ENCODE results near the gene PHKG2. TPM values are rescaled to one million over a fixed set of nuclear protein-coding genes. Genes with fewer than 3 reads are reported as not detected.

The PHKG2 gene
- total RNA-seq, 4 donors from 2014 or later, result 13.5 to 44.7 (median 25.8) TPM

DNA sequence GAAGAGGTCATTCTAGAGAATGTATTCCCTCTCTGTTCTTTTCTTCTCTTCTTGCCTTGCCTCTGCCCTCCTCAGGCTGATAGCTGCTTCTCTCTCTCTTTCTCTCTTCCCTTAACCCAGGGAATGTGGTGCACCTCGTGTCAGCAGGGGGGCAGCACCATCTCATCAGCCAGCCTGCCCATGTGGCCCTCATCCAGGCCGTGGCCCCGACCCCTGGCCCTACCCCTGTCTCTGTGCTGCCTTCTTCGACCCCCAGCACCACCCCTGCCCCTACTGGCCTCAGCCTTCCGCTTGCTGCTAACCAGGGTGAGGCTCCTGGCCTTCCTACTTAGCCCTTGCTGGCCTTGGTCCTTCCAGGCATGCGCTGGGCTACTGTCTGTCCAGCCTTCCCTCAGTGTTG is 25.8 kb upstream of the PHKG2 start:
- Histone ChIP-seq H3K4me3 (no peak overlapping the region), H3K9me3 (no peaks in the 10 kb centered on the region), H3K36me3 (no peaks in the 10 kb centered on the region), H3K27ac (no peak overlapping the region), H3K27me3 (no peaks in the 10 kb centered on the region), H3K4me1 (no peaks in the 10 kb centered on the region)
- TF ChIP-seq, protein P1, sequence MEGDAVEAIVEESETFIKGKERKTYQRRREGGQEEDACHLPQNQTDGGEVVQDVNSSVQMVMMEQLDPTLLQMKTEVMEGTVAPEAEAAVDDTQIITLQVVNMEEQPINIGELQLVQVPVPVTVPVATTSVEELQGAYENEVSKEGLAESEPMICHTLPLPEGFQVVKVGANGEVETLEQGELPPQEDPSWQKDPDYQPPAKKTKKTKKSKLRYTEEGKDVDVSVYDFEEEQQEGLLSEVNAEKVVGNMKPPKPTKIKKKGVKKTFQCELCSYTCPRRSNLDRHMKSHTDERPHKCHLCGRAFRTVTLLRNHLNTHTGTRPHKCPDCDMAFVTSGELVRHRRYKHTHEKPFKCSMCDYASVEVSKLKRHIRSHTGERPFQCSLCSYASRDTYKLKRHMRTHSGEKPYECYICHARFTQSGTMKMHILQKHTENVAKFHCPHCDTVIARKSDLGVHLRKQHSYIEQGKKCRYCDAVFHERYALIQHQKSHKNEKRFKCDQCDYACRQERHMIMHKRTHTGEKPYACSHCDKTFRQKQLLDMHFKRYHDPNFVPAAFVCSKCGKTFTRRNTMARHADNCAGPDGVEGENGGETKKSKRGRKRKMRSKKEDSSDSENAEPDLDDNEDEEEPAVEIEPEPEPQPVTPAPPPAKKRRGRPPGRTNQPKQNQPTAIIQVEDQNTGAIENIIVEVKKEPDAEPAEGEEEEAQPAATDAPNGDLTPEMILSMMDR (IDR thresholded peaks at IDR 0.05), result no peak
- no peak for TF ChIP-seq POLR2A (IDR thresholded peaks at IDR 0.05)
- DNase-seq, result no peak
- intact Hi-C loops (cut with DNase I; ENCODE audit: low total_unique reads), result no loop called here

DNA sequence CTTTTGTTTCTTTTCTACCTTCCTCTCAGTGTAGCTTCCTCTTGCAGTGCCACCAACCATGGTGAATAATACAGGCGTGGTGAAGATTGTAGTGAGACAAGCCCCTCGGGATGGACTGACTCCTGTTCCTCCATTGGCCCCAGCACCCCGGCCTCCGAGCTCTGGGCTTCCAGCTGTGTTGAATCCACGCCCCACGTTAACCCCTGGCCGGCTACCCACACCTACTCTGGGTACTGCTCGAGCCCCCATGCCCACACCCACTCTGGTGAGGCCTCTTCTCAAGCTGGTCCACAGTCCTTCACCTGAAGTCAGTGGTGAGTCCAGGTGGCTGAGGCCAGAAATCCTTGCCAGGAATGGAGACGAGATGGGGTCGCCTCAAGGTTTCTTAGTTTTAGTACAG is 25.3 kb upstream of the PHKG2 start:
- DNase-seq, result no peak
- H3K9me3 ChIP-seq, result no peaks in the 10 kb centered on the region
- H3K27me3 ChIP-seq, result no peaks in the 10 kb centered on the region
- H3K4me3 ChIP-seq, result no peak overlapping the region
- no peak overlapping the region for H3K27ac ChIP-seq
- H3K4me1 ChIP-seq, result no peaks in the 10 kb centered on the region
- H3K36me3 ChIP-seq, result no peaks in the 10 kb centered on the region
- no peak for TF ChIP-seq POLR2A (IDR thresholded peaks at IDR 0.05)
- TF ChIP-seq, protein P1 (IDR thresholded peaks at IDR 0.05), result no peak
- intact Hi-C loops (cut with DNase I; ENCODE audit: low total_unique reads), result no loop called here

DNA sequence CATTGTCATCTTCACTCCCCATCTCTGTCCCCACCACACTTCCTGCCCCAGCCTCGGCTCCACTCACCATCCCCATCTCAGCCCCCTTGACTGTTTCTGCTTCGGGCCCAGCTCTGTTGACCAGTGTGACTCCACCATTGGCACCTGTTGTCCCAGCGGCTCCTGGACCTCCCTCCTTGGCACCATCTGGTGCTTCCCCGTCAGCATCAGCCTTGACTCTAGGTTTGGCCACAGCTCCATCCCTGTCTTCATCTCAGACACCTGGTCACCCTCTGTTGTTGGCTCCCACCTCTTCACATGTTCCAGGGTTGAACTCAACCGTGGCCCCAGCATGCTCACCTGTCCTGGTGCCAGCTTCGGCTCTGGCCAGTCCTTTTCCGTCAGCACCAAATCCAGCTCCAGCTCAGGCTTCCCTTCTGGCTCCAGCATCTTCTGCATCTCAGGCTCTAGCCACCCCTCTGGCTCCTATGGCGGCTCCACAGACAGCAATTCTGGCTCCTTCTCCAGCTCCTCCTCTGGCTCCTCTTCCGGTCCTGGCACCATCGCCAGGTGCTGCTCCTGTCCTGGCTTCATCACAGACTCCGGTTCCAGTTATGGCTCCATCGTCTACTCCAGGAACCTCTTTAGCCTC is 24.4 kb upstream of the PHKG2 start:
- Histone ChIP-seq H3K36me3 (no peaks in the 10 kb centered on the region), H3K27ac (no peak overlapping the region), H3K9me3 (no peaks in the 10 kb centered on the region), H3K4me1 (no peaks in the 10 kb centered on the region), H3K27me3 (no peaks in the 10 kb centered on the region), H3K4me3 (no peak overlapping the region)
- intact Hi-C loops (cut with DNase I; ENCODE audit: low total_unique reads), result no loop called here
- no peak for DNase-seq
- no peak for TF ChIP-seq POLR2A (IDR thresholded peaks at IDR 0.05)
- TF ChIP-seq, protein P1 (IDR thresholded peaks at IDR 0.05), result no peak

DNA sequence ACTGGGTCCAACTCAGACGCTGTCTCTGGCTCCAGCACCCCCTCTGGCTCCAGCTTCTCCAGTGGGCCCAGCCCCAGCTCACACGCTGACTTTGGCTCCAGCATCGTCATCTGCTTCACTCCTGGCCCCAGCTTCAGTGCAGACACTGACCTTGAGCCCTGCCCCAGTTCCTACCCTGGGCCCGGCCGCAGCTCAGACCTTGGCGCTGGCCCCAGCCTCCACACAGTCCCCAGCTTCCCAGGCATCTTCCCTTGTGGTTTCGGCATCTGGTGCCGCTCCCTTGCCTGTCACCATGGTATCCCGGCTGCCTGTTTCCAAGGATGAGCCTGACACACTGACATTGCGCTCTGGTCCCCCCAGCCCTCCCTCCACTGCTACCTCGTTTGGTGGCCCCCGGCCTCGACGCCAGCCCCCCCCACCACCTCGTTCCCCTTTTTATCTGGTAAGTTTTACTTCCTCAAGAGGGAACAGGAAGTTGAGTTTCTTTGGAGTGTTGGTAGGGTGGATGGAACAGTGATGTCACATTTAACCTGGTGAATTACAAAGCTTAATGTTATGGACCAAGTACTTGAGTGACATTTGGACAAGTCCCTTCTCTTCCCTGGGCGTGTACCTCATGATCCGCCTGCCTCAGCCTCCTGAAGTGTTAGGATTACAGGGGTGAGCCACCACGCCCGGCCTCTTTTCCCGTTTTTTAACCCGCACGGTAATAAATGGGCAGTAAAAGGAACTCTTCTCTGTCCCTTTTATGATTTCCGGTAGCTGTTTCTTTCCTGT is 23.4 kb upstream of the PHKG2 start:
- no peaks in the 10 kb centered on the region for H3K4me1 ChIP-seq
- no peak overlapping the region for H3K4me3 ChIP-seq
- no peaks in the 10 kb centered on the region for H3K27me3 ChIP-seq
- H3K27ac ChIP-seq, result no peak overlapping the region
- TF ChIP-seq POLR2A (IDR thresholded peaks at IDR 0.05), result no peak
- H3K36me3 ChIP-seq, result no peaks in the 10 kb centered on the region
- intact Hi-C loops (cut with DNase I; ENCODE audit: low total_unique reads), result no loop called here
- no peak for DNase-seq
- no peaks in the 10 kb centered on the region for H3K9me3 ChIP-seq

DNA sequence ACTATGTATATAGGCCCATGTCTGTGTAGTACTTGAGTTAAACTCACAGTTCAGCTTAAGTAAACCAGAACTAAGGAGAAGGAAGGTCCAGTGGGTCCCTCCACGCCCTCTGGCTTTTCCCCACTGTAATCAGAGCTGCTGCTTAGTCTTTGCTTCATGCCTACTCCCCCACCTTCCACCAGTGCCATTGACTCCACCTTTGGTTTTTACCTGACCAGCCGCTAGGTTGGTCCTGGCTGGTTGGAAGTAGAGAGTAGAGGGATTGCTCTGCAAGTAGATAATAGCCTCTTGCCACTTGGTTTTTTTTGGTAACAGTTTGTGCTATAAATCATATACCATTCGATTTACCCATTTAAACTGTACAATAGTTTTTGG is 22.8 kb upstream of the PHKG2 start:
- TF ChIP-seq, protein P1 (IDR thresholded peaks at IDR 0.05), result no peak
- TF ChIP-seq POLR2A (IDR thresholded peaks at IDR 0.05), result no peak
- no peaks in the 10 kb centered on the region for H3K4me1 ChIP-seq
- H3K36me3 ChIP-seq, result no peaks in the 10 kb centered on the region
- intact Hi-C loops (cut with DNase I; ENCODE audit: low total_unique reads), result no loop called here
- no peaks in the 10 kb centered on the region for H3K9me3 ChIP-seq
- no peak overlapping the region for H3K4me3 ChIP-seq
- H3K27ac ChIP-seq, result no peak overlapping the region
- no peak for DNase-seq
- no peaks in the 10 kb centered on the region for H3K27me3 ChIP-seq

Measured in uterus (tissue), 4 donors.